ENCODE measurements around the gene ALDH3B2.
"Not testable (repeated sequence)": the region's sequence is repeated elsewhere in the genome, so short reads cannot be mapped to it uniquely, and the experiment has no call there.

Gene ALDH3B2

DNA sequence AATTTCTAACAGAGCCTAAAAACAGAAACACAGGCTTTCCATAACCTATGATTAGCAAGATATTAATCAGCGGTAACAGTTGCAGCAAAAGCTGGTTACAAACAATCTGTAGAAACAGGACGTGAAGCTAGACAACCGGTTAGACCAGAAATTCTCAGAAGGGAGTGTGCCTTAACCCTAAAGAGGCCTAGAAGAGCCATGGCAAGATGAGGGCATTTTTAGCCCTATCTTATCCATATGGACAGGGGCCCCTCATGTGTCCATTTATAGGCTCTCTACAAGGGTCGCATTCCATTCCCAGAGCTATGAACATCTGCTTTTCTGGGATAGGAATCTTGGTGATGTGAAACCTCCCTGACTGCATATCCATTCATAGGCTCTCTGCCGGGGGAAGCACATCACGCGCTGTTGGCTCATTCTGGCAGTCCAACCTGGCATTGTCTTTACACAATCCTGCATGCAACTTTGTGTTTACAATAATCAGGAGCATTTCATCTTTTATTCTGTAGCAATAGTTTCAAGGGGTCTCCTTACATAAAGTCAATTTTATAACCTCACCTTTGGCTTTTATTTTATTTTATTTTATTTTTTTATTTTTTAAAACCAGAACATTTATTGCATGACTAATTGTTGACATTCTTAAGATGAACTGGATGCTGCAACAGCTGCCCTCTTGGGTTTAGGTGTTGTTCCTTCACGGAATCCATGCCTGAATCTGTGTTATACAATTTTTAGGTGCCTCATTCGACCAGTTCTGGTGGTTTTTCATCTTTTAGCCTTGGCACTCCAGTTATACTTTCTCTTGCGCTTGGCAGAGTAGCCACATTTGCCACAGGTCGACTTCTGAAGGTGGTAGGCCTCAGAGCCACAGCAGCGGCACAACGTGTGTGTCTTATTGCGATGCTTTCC lies 8.0 kb upstream of the ALDH3B2 start:
- DNase-seq = not testable (repeated sequence)

- no peak for DNase-seq
These were observed 6.5 kb upstream of the ALDH3B2 start for GRCh38 chr11:67680696-67681470.

DNA sequence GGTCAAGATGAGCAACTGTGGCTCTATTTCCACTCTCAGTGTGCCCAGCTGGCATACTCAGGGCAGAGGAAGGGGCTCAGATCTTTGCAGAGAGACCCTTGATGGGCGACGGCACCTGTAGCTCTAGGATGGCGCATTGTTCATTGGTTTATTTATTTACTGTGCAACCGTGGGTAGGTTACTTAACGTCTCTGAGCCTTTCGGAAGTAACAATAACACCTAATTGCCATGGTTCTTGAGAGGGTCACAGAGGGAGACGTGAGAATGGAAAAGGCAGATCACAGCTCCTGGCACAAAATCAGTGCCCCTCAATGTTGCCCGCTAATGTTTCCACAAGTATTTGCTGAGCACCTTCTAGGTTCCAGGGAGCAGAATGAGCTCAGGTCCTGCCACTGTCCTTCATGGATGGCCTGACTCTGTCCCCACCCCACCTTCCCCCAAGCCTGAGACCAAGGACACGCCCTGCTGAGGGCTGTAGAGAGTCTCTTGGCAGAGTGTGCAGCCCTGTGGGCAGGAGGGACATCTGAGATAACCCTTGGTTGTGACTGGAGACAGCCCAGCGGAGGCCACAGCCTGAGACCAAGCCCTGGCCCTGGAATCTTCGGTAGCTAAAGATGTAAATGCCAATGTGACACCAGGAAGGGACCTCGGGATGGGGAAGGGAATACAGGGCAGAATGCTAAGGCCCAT lies 780 bp upstream of the ALDH3B2 start:
- no peak for DNase-seq

DNA sequence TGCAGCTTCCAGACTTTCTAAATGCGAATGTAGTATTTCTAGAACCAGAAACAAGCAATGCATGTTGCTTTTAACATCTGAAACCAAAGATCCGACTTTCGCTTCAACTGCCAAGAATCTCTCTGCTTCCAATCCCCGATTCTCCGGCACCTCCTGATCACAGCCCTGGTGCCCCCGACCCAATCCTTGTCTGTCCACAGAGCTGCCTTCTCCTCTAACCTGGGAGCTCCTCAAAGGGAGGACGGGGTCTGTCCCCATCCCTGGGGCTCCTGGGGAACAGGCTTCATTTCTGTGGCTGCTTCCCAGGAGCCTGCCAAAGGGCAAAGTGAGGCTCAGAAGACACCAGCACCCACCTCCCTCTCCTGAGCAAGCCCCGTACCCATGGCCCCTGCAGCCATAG lies 521 bp downstream of the ALDH3B2 start:
- DNase-seq = no peak

GRCh38 chr11:67673358-67673757 lies 1.1 kb downstream of the ALDH3B2 start:
- DNase-seq = no peak

DNA sequence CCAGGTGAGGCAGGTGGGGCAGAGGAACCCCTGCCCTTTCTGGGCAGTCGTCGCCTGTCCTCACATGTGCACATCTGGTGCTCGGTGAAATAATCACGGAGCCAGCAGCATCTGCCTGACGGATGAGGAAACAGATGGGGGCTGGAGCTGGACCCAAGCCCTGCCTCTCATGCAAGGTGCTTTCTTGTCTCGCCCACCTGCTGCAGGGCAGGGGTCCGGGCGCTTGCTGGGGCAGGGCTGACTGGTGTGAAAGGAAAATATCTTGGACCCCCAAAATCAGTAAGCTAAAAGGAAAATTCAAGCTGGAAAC lies 3.3 kb downstream of the ALDH3B2 start:
- no peak for DNase-seq

- DNase-seq = no peak
These were observed 3.9 kb downstream of the ALDH3B2 start for GRCh38 chr11:67670316-67671210.

- DNase-seq = no peak
These were observed 6.3 kb downstream of the ALDH3B2 start for GRCh38 chr11:67668192-67668551.

GRCh38 chr11:67667490-67668191 lies 6.8 kb downstream of the ALDH3B2 start:
- no peak for DNase-seq

GRCh38 chr11:67666676-67667489 lies 7.5 kb downstream of the ALDH3B2 start:
- no peak for DNase-seq

DNA sequence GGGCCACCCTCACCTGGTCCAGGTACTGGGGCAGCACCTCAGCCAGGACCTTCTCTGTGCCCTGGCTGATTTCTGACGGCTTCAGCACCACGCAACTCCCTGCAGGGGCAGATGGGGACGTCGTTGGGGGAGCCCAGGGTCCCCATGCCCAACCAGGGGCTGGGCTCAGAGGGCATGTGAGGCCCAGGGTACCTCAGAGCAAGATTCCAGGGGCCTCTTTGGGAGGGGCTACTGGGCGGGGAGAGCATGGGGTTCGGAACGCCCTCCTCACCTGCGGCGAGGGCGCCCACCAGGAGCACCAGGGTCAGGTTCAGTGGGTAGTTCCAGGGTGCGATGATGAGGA lies 8.1 kb downstream of the ALDH3B2 start:
- DNase-seq = no peak

DNA sequence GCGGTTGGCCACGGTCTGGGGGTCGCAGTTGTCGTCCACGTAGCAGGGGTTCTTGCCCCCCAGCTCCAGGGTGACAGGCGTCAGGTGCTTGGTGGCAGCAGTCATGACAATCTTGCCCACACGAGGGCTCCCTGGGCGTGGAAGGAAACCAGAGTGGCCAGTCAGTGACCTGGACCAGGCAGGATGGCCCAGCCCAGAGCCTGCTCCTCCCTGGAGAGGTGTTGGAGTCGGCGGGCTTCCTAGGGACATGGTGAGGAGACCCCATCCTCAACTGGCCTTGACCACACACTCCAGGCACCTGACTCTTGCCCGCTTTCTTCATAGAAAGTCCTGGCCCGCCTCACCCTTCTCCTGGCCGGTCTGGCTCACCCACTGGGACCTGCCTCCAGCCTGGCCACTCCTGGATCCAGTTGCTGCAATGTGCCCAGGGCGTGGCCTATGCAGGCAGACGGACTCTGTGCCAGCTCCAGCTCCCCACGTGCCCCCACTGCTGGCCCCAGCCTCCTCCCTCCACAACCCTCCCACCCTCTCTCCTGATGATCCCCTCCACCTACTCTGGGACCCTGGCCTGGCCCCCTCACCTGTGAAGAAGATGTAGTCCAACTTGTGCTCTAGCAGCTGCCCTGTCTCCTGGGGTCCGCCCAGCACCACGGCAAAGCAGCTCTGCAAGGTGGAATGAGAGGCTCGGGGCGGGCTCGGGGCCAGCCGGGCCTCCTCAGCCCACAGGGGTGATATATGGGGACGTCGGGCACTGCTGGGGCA lies 8.7 kb downstream of the ALDH3B2 start:
- DNase-seq = no peak

- no peak for DNase-seq
These were observed 9.5 kb downstream of the ALDH3B2 start for GRCh38 chr11:67664696-67665540.

- no peak for DNase-seq
These were observed 10.2 kb downstream of the ALDH3B2 start for GRCh38 chr11:67664213-67664585.

- no peak for DNase-seq
These were observed 10.8 kb downstream of the ALDH3B2 start for GRCh38 chr11:67663532-67664212.

DNA sequence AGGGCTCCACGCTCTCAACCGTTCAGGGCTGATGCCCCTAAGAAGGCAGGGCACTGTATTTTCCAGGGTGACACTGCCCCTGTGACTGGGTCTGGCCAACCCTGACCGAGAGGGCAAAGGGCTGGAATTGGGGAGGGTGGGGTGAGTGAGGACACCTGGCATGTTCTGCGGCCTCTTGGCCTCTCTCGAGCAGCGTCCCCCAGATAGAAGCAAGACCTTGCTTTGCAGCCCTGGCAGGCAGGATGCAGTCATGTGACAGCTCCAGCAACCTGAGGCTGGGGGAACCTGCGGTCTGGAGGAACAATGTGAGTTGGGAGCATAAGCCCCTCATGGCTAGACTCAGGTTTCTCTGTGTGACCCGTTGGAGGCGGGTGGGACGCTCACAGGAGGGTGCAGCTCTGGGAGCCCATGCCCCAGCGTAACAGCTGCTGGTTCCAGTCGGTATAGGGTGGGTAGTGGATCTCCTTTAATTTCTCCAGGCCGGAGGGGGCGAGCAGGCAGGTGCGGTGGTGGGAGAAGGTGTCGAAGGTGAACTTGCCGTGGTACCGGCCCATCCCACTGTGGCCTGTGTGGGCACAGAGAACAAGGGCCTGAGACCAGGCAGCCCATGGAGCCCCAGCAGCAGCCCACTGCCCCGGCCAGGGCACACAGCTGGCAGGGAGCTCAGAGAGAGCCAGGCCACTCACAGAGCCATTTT lies 11.4 kb downstream of the ALDH3B2 start:
- DNase-seq = no peak

DNA sequence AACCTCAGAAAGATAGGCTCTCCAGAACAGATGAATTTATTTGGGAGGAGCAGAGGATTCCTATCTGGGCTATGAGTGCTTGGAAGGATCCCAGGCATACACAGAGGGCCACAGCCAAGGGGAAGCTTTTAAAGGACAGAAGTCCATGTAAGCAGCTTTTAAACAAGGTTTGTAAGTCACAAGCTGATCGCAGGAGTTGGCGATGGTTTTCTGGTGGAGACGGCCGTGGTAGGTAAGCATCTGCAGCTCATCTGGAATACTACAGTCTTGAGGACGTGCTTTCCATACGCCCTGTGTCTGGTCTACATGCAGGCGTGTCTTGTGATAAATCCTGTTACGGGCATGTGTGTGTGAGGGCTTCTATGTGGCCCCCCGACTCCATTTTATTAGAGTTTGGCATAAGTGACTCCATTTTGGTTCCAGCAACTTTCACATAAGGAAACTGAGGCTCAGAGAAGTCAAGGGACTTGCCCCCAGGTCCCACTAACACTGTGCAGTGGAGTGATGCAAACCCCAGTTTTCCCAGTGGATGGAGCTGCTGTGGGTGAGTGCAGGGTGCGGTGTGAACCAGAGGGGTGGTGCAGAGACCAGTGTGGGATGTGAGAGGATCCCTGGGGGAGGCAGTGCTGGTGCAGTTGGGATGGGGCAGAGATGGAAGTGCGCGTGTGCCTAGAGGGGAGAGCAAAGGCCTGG lies 12.1 kb downstream of the ALDH3B2 start:
- no peak for DNase-seq

DNA sequence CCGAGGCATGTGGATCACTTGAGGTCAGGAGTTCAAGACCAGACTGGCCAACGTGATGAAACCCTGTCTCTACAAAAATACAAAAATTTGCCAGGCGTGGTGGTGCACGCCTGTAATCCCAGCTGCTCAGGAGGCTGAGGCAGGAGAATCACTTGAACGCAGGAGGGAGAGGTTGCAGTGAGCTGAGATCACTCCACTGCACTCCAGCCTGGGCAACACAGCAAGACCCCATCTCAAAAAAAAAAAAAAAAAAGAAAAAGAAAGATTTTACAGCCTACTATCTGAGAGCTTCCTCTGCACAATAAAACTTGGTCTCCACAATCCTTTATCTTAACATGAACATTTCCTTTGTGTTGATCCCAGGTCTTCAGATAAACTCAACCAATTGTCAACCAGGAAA lies 13.7 kb downstream of the ALDH3B2 start:
- DNase-seq = not testable (repeated sequence)

Data from activated naive CD4-positive, alpha-beta T cell (primary cell).